B cell (primary cell): ENCODE data around the gene C1orf35.
A peak's percentile ranks its signal among the peaks of the same experiment; 100 is the strongest.

ENCODE experiments used
- EZH2 ChIP-seq: IDR thresholded peaks from 2 replicates; pipeline ENCODE4 v1.6.1; 2012; ENCODE audit warnings: borderline replicate concordance, low read depth, mild to moderate bottlenecking, moderate library complexity, low read length; ENCODE audit not compliant: insufficient read depth, poor library complexity, severe bottlenecking
- TF ChIP-seq, protein P1 (sequence below): fragments of 200-600 bp; IDR thresholded peaks from one replicate; pipeline ENCODE4 v1.8.0; 2022; ENCODE audit warnings: antibody characterized with exemption, mild to moderate bottlenecking

- TF ChIP-seq, protein P1, sequence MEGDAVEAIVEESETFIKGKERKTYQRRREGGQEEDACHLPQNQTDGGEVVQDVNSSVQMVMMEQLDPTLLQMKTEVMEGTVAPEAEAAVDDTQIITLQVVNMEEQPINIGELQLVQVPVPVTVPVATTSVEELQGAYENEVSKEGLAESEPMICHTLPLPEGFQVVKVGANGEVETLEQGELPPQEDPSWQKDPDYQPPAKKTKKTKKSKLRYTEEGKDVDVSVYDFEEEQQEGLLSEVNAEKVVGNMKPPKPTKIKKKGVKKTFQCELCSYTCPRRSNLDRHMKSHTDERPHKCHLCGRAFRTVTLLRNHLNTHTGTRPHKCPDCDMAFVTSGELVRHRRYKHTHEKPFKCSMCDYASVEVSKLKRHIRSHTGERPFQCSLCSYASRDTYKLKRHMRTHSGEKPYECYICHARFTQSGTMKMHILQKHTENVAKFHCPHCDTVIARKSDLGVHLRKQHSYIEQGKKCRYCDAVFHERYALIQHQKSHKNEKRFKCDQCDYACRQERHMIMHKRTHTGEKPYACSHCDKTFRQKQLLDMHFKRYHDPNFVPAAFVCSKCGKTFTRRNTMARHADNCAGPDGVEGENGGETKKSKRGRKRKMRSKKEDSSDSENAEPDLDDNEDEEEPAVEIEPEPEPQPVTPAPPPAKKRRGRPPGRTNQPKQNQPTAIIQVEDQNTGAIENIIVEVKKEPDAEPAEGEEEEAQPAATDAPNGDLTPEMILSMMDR = peak; percentile 29
- TF ChIP-seq EZH2 = no peak
These were observed 933 bp downstream of the C1orf35 start for GRCh38 chr1:228101994-228102790.
